Tracheal epithelial cell (primary cell): ENCODE measurements around the gene CELF4. TPM values are rescaled to one million over a fixed set of nuclear protein-coding genes. Genes with fewer than 3 reads are reported as not detected.

ENCODE experiments used
- total RNA-seq: library from RNA; depleted of rRNA; stranded (reverse); fragments of >200 nt; gene quantifications from 2 replicates; pipeline ENCODE4 v1.2.1, GENCODE V29; 2014

The CELF4 gene
- total RNA-seq: not detected in 2 replicates

DNA sequence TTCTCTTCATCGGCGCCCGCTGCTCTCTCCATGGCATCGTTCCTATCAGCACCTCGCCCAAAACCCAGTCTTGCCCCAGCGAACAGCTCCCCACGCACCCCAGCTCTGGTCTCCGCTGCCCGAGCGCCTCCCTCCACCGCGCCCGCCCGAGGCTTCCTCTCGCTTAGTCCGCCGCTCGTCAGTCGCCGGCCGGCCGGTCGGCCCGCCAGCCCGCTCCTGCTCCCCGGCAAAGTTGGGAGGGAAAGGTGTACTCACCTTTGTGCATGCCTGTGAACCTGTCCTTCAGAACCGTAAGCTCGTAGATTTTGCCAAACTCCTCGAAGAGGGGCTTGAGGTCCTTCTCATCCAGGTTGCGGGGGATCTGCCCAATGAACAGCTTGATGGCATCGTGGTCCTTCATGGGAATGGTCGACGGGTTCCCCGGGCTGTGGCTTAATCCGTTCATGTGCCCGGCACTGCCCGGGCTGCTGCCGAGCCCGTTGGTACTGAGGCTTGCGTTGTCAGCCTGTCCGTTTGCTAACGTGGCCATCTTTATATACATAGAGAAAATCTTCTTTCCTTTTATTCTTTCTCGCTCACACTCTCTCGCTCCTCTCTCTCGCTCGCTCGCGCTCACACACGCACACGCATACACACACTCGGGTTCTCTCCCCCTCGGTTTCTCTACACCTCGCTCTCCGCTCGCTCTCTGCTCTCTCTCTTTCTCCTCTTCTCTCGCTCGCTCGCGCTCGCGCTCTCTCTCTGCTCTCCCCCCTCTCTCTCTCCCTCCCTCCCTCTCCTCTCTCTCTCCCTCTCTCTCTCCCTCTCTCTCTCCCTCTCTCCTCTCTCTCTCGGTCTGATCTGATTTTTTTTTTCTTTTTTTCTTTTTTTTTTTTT is at the start of gene CELF4:
TSS of gene CELF4 (minus strand) at position 698 of the 876 bp plus-strand sequence.

